ENCODE results near the gene TRIM40.

- TF ChIP-seq CTCF (IDR thresholded peaks at IDR 0.05) (no peak), POLR2AphosphoS5 (IDR thresholded peaks at IDR 0.05; ENCODE audit: insufficient read depth in 1 of 2, low read depth in 1 of 2) (no peak), POLR2A (IDR thresholded peaks at IDR 0.05) (no peak)
These were observed 14.2 kb upstream of the TRIM40 start for GRCh38 chr6:30121446-30122366.

All from vagina (tissue), 2 donors.